ENCODE measurements around the gene MARCHF3. TPM values are rescaled to one million over a fixed set of nuclear protein-coding genes. Genes with fewer than 3 reads are reported as not detected.
"Not testable (repeated sequence)": the region's sequence is repeated elsewhere in the genome, so short reads cannot be mapped to it uniquely, and the experiment has no call there.

MARCHF3 gene
- total RNA-seq, 1 donor from 2014 or later, result 28.1 TPM

DNA sequence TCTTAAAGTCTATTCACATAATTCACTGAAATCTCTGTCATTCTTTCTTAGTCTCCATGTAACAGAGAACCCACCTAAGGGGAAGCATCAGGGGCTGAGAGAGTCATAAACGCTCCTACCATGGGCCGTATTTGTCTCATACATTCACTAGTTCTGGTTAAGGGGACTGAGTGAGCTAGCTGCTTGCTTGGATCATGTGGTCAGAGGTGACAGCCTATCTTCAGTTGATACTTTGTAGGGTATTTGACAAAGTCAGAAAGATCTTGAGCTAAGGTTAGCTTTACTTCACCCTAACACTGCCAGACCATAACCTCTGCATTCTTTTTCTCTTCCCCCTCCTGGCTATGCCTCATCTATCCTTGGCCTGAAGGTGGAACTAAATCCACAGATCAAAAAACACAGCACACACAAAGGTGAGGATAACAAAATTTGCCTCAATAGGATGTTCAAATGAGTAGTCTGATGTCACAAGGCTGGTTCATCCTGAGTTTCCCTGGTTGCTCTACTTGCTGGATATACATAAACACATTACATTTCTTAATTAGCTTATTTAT is 66.5 kb downstream of the MARCHF3 start:
- FAIRE-seq, result no peak
- no peak for DNase-seq (ENCODE audit: low spot score in 2 of 2)

GRCh38 chr5:126961702-126962101 is 68.7 kb downstream of the MARCHF3 start:
- no peak for FAIRE-seq

GRCh38 chr5:126961128-126961527 is 69.2 kb downstream of the MARCHF3 start:
- FAIRE-seq, result no peak

More at GRCh38 chr5:126961702-126962101, 68.7 kb downstream of the MARCHF3 start:
- DNase-seq (ENCODE audit: low spot score in 2 of 2), result no peak

DNA sequence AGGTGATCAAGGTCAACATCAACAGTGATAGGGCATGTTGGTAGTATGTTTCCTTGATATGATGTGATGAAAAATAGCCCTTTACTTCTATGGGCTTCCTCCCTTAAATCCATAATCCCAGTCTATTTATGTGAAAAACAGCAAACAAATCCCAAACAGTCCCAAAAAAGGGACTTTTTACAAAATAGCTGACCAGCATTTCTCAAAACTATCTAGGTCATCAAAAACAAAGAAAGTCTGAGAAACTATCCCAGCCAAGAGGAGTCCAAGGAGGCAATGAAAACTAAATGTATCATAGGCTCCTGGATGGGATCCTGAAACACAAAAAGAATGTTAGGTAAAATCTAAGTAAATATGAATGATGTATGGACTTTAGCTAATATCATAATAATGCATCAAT is 71.2 kb downstream of the MARCHF3 start:
- no peak for DNase-seq (ENCODE audit: low spot score in 2 of 2)
- no peak for FAIRE-seq

More at GRCh38 chr5:126961128-126961527, 69.2 kb downstream of the MARCHF3 start:
- no peak for DNase-seq (ENCODE audit: low spot score in 2 of 2)

DNA sequence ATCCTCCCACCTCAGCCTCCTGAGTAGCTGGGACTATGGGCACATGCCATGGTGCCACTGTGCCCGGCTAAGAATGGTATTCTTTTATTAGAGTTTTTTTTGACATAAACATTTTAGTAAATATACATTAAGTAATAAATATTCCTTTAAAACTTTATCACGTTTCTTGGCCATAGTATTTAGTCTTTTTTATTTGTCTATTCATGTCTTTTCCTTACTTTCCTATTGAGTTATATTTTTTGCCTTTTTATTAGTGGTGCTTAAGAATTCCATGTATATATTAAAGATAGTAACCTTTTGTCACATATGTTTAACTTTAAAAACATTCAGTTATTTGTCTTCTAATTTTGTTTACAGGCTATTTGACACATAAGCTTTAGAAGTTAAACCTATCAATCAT is 73.4 kb downstream of the MARCHF3 start:
- FAIRE-seq, result no peak

DNA sequence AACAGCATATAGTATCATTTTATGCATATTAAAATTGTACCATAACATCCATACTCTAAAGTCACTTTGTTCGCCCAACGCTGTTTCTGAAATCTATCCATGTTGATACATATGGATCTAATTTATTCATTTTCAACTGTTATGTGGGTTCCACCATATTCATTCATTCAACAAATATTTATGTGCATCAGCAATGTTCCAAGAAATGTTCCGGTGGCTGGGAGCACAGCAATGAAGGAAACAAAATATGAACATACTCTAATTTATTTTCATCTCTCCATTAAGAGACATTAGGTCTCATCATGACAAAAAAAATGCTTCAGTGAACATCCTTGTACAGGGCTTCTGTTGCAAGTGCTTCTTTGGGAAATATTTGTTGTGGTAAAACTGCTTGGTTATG is 75.4 kb downstream of the MARCHF3 start:
- no peak for FAIRE-seq
- no peak for DNase-seq (ENCODE audit: low spot score in 2 of 2)

More for the DNA sequence above, 73.4 kb downstream of the MARCHF3 start:
- DNase-seq (ENCODE audit: low spot score in 2 of 2), result no peak

DNA sequence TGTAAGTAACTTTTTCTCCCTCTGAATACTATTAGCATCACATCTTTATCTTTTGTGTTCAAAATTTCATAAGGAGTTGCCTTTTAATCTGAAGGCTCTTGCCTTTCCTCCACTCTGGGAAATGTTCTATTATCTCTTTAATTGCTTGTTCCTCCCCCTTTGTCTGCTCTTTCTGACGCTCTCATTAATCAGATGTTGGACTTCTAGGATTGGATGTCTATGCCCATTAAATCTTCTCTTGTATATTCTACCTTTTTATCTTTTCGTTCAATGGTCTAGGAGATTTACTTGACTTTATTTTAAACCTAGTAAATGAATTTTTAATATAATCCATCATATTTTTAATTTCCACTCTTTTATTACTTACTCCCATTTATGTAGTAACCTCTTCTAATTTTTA is 76.7 kb downstream of the MARCHF3 start:
- no peak for DNase-seq (ENCODE audit: low spot score in 2 of 2)
- FAIRE-seq, result no peak

- no peak for FAIRE-seq
Measured at GRCh38 chr5:126949475-126949874, 80.9 kb downstream of the MARCHF3 start.

DNA sequence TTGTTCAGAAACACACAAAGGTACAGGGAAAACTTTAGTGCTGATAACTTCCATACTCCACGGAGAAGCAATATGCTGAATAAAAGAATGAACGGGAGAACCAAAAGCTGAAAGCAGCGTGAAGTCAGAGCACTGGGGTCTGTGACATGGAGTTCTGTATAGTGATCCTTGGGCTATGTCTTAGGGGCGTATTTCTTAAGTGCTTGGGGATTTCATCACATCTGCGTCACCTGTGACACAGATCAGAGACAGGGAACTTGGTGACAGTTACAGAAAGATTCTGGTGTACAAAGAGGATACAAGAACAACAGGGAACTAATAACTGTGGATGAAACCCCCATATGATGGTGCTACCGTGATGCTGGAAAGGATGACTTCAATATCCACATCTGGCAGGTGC is 81.9 kb downstream of the MARCHF3 start:
- DNase-seq (ENCODE audit: low spot score in 2 of 2) (no peak), FAIRE-seq (no peak)

More at GRCh38 chr5:126949475-126949874, 80.9 kb downstream of the MARCHF3 start:
- DNase-seq (ENCODE audit: low spot score in 2 of 2), result no peak

DNA sequence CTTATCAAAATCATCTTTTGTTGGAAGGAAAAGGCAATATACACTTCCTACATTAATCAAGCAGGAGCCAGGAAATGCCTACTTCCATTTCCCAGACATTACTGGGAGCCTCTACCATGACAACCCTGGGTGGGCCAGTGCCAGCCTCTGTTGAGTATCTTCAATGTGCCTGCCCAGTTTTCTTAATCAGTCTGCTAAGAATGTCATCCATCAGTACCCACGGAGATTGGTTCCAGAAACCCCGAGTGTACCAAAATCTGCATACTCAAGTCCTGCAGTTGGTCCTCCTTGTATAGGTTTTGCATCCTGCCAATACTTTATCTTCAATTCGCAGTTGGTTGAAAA is 82.4 kb downstream of the MARCHF3 start:
- DNase-seq (ENCODE audit: low spot score in 2 of 2) (no peak), FAIRE-seq (no peak)

- FAIRE-seq, result no peak
Measured at GRCh38 chr5:126947146-126948010, 83.0 kb downstream of the MARCHF3 start.

GRCh38 chr5:126942908-126943307 is 87.5 kb downstream of the MARCHF3 start:
- not testable (repeated sequence) for DNase-seq (ENCODE audit: low spot score in 2 of 2); FAIRE-seq

More at GRCh38 chr5:126947146-126948010, 83.0 kb downstream of the MARCHF3 start:
- no peak for DNase-seq (ENCODE audit: low spot score in 2 of 2)

- FAIRE-seq, result no peak
- DNase-seq (ENCODE audit: low spot score in 2 of 2), result no peak
Measured at GRCh38 chr5:126941403-126941802, 89.0 kb downstream of the MARCHF3 start.

GRCh38 chr5:126939887-126940286 is 90.5 kb downstream of the MARCHF3 start:
- FAIRE-seq, result no peak

GRCh38 chr5:126938466-126938865 is 91.9 kb downstream of the MARCHF3 start:
- FAIRE-seq (no peak), DNase-seq (ENCODE audit: low spot score in 2 of 2) (no peak)

More at GRCh38 chr5:126939887-126940286, 90.5 kb downstream of the MARCHF3 start:
- DNase-seq (ENCODE audit: low spot score in 2 of 2), result no peak

- FAIRE-seq (no peak), DNase-seq (ENCODE audit: low spot score in 2 of 2) (no peak)
Measured at GRCh38 chr5:126937771-126938170, 92.6 kb downstream of the MARCHF3 start.

DNA sequence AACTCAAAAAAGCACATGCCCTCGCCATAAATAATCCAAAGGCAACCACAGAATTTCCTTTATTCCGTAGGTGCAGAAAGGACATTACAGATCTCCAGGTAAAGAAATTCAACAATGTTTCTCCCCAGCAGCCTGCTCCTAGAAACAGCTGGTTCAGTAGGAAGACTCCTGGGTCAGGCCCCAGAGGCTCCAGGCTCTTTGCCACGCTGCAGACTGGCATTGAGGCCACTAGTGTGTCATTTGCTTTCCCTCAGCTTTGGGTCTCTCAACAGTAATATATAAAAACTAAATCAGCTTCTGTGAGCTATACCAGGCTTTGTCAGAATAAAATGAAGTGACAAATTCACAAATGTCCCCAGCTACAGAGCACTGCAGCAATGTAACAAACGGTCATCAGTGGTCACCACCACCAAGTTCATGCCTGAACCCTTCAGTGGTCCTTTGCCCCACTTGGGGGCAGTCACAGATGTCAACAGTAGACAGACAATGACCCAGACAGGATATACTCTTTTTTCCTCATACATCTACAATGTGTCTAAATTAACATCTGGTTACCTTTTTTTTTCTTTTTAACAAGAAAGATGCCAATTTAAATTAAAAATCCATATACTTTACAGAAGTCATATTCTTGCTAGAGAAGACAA is 93.5 kb downstream of the MARCHF3 start:
- FAIRE-seq (no peak), DNase-seq (ENCODE audit: low spot score in 2 of 2) (no peak)

- FAIRE-seq (no peak), DNase-seq (ENCODE audit: low spot score in 2 of 2) (no peak)
Measured at GRCh38 chr5:126931963-126932660, 98.2 kb downstream of the MARCHF3 start.

- no peak for DNase-seq (ENCODE audit: low spot score in 2 of 2)
- no peak for FAIRE-seq
Measured at GRCh38 chr5:126928041-126928440, 102.3 kb downstream of the MARCHF3 start.

- no peak for DNase-seq (ENCODE audit: low spot score in 2 of 2)
- FAIRE-seq, result no peak
Measured at GRCh38 chr5:126927429-126927828, 102.9 kb downstream of the MARCHF3 start.

- DNase-seq (ENCODE audit: low spot score in 2 of 2) (no peak), FAIRE-seq (no peak)
Measured at GRCh38 chr5:126926187-126926586, 104.2 kb downstream of the MARCHF3 start.

Data from frontal cortex (tissue), 4 donors.